K562 (cell line): ENCODE data around the gene PLEKHG3. TPM values are rescaled to one million over a fixed set of nuclear protein-coding genes. Genes with fewer than 3 reads are reported as not detected.

Experiments used
- DNMT1 ChIP-seq: fragments of 450-650 bp; IDR thresholded peaks from 2 replicates; pipeline ENCODE4 v1.6.1; 2016; ENCODE audit warnings: antibody characterized with exemption, mild to moderate bottlenecking
- DPF2 ChIP-seq: fragments of 450-650 bp; IDR thresholded peaks from 2 replicates; pipeline ENCODE4 v1.6.1; 2016
- ETV5 ChIP-seq: sonication (generic); formaldehyde crosslinking; IDR thresholded peaks from 2 replicates; pipeline ENCODE4 v1.4.0; 2020; ENCODE audit warnings: low read depth, mild to moderate bottlenecking, missing genetic modification reagents
- GMEB1 ChIP-seq: fragments of 250-450 bp; sonication (Bioruptor Pico); IDR thresholded peaks from 2 replicates; pipeline ENCODE4 v1.4.0; 2020; ENCODE audit warnings: mild to moderate bottlenecking
- HCFC1 ChIP-seq: IDR thresholded peaks from 2 replicates; pipeline ENCODE4 v1.6.1; 2012; ENCODE audit warnings: low read depth, low read length, improper control_type of control experiment
- HINFP ChIP-seq: fragments of 450-650 bp; conservative IDR thresholded peaks from 2 replicates; pipeline ENCODE4 v1.6.1; 2016; ENCODE audit warnings: missing genetic modification characterization, low read depth, mild to moderate bottlenecking, control low read depth, missing compliant biosample characterization
- HMG20B ChIP-seq: fragments of 250-450 bp; sonication (Bioruptor Pico); IDR thresholded peaks from 2 replicates; pipeline ENCODE4 v1.5.0; 2021; ENCODE audit warnings: mild to moderate bottlenecking
- MAFG ChIP-seq: fragments of 450-650 bp; conservative IDR thresholded peaks from 2 replicates; pipeline ENCODE4 v1.6.1; 2016; ENCODE audit warnings: missing genetic modification characterization, missing compliant biosample characterization
- SIRT6 ChIP-seq: IDR thresholded peaks from one replicate; pipeline ENCODE4 v1.6.1; 2012; ENCODE audit warnings: low read depth, mild to moderate bottlenecking, control low read depth, inconsistent platforms, low read length, moderate library complexity
- SMARCC2 ChIP-seq: fragments of 450-650 bp; IDR thresholded peaks from 2 replicates; pipeline ENCODE4 v1.6.1; 2017; ENCODE audit warnings: antibody characterized with exemption, moderate library complexity, mild to moderate bottlenecking, low read depth
- polyA plus RNA-seq, 8 experiments: library from polyadenylated mRNA; depleted of rRNA in 4 of 8; stranded (reverse) in 5 of 8; unstranded in 3 of 8; fragments of >200 nt; fragmentation: Nextera tagmentation in 2 of 8; fragmentation: Illumina TruSeq in 1 of 8; extraction: Ambion mirVana in 2 of 8; extraction: Trizol in 1 of 8; gene quantifications; 2 replicates each; pipeline versions ENCODE4 v1.2.1 to v1.2.3, GENCODE V29; 2011 to 2014; ENCODE audit warnings: inconsistent platforms in 1 of 8, missing spikeins in 1 of 8
- total RNA-seq, 7 experiments: library from RNA; depleted of rRNA in 6 of 7; stranded (reverse); fragments of >200 nt in 6 of 7; fragmentation: Illumina TruSeq in 2 of 7; extraction: Trizol in 2 of 7; gene quantifications; 2 replicates each; pipeline versions ENCODE4 v1.2.1 to v1.2.3, GENCODE V29; 2011 to 2021; ENCODE audit warnings: low replicate concordance in 1 of 7

The PLEKHG3 gene
- total and polyA plus RNA-seq, 9 of the 15 experiments (the other 6 are each of a cell fraction or from before 2014, with no cell fraction given) = 0.04 to 0.16 TPM; not detected in 7

GRCh38 chr14:64770751-64771150, 66.5 kb downstream of the PLEKHG3 start (continued):
- TF ChIP-seq SMARCC2 (no peak), ETV5 (CRISPR knock-in tag) (no peak), HINFP (tag) (no peak), DPF2 (no peak), HCFC1 (no peak), GMEB1 (CRISPR knock-in tag) (no peak), MAFG (tag) (no peak), HMG20B (CRISPR knock-in tag) (no peak), DNMT1 (no peak), SIRT6 (no peak)
- TF ChIP-seq, all 486 proteins: peak for 0
